Activated CD8-positive, alpha-beta T cell treated with anti-CD3 and anti-CD28 coated beads, Interleukin-2, amount 10 ng/mL, durations not matched to agents 7 days and 5 days (primary cell): Measurements from ENCODE around the gene RPLP2. TPM values are rescaled to one million over a fixed set of nuclear protein-coding genes. Genes with fewer than 3 reads are reported as not detected.

Source experiments
- ATAC-seq: fragments of 150-1000 bp; cut with Tn5 transposase; one replicate; pipeline ENCODE4 v1.10.0; 2021; ENCODE audit warnings: moderate library complexity
- CTCF ChIA-PET: fragments of 350-600 bp; sonication (Branson Sonifier 250); formaldehyde crosslinking; loops from one replicate; lab custom pipeline; 2021; ENCODE audit warnings: antibody characterized with exemption; lab: Charles Lee
- POLR2A ChIA-PET: fragments of 350-600 bp; sonication (Branson Sonifier 250); formaldehyde crosslinking; loops from one replicate; lab custom pipeline; 2021; ENCODE audit warnings: antibody characterized with exemption; lab: Charles Lee
- DNase-seq: peaks from one replicate; pipeline ENCODE4 v3.0.0-alpha.2; 2020
- H3K27ac Mint-ChIP-seq: one replicate; pipeline ENCODE4 v1.8.0; 2021; ENCODE audit warnings: mild to moderate bottlenecking, mixed read lengths
- H3K27me3 Mint-ChIP-seq: one replicate; pipeline ENCODE4 v1.8.0; 2021; ENCODE audit warnings: low read depth, mixed read lengths
- H3K36me3 Mint-ChIP-seq: one replicate; pipeline ENCODE4 v1.8.0; 2021; ENCODE audit warnings: low read depth, mixed read lengths
- H3K4me1 Mint-ChIP-seq: one replicate; pipeline ENCODE4 v1.8.0; 2021; ENCODE audit warnings: low read depth, mixed read lengths
- H3K4me3 Mint-ChIP-seq: one replicate; pipeline ENCODE4 v1.8.0; 2021; ENCODE audit warnings: mild to moderate bottlenecking, mixed read lengths
- H3K9me3 Mint-ChIP-seq: one replicate; pipeline ENCODE4 v1.8.0; 2022; ENCODE audit warnings: mixed read lengths; ENCODE audit not compliant: insufficient read depth
- total RNA-seq, 2 experiments: library from RNA; stranded (reverse); gene quantifications; one replicate each; pipeline ENCODE4 v1.2.3, GENCODE V29; 2021

The RPLP2 gene
- total RNA-seq, 2 experiments from 2014 or later: 2,268 to 2,338 TPM

GRCh38 chr11:788009-788640, 21.6 kb upstream of the RPLP2 start:
- ChIA-PET CTCF (no interaction called here), POLR2A (no interaction called here)
- Mint-ChIP-seq H3K4me1 (peaks cover 18% of the 10 kb centered on the region), H3K27ac (no peak overlapping the region), H3K9me3 (no peaks in the 10 kb centered on the region), H3K36me3 (peaks cover 13% of the 10 kb centered on the region), H3K4me3 (no peak overlapping the region), H3K27me3 (no peaks in the 10 kb centered on the region)
- no peak for ATAC-seq
- no peak for DNase-seq

GRCh38 chr11:788953-789940, 20.5 kb upstream of the RPLP2 start:
- H3K27me3 Mint-ChIP-seq: no peaks in the 10 kb centered on the region
- peak overlapping the region; percentile 38 for H3K4me3 Mint-ChIP-seq
- DNase-seq: no peak
- ATAC-seq: no peak
- POLR2A ChIA-PET: interaction anchor here (1.0 kb wide), 1 partner anchor 263 kb away, joined by 3 read pairs; no protein-coding TSS in a partner anchor
- H3K4me1 Mint-ChIP-seq: peaks cover 19% of the 10 kb centered on the region
- CTCF ChIA-PET: no interaction called here
- H3K9me3 Mint-ChIP-seq: no peaks in the 10 kb centered on the region
- H3K36me3 Mint-ChIP-seq: peaks cover 16% of the 10 kb centered on the region
- no peak overlapping the region for H3K27ac Mint-ChIP-seq

- CTCF ChIA-PET: no interaction called here
- ATAC-seq: peak; percentile 47
Measured at GRCh38 chr11:789943-790342, 19.8 kb upstream of the RPLP2 start, which contains the start of gene CEND1. TSS of gene CEND1 (minus strand) at chr11:790090. CDS start at chr11:788576, 1,514 bp downstream.

GRCh38 chr11:790721-791564, 18.8 kb upstream of the RPLP2 start:
- Mint-ChIP-seq H3K4me3 (no peak overlapping the region), H3K4me1 (peaks cover 23% of the 10 kb centered on the region), H3K9me3 (no peaks in the 10 kb centered on the region), H3K36me3 (peaks cover 16% of the 10 kb centered on the region), H3K27me3 (no peaks in the 10 kb centered on the region), H3K27ac (no peak overlapping the region)
- no peak for DNase-seq
- POLR2A ChIA-PET: interaction anchor here (1.2 kb wide), 1 partner anchor 13 kb away, joined by 3 read pairs; no protein-coding TSS in a partner anchor
- CTCF ChIA-PET: no interaction called here
- ATAC-seq: peak; percentile 21

More at GRCh38 chr11:789943-790342, 19.8 kb upstream of the RPLP2 start, which contains the start of gene CEND1:
- H3K27me3 Mint-ChIP-seq: no peaks in the 10 kb centered on the region
- POLR2A ChIA-PET: interaction anchor here (1.0 kb wide), 1 partner anchor 262 kb away, joined by 3 read pairs; no protein-coding TSS in a partner anchor
- no peak within 1 kb of the TSS for H3K27ac Mint-ChIP-seq
- peaks cover 23% of the 10 kb centered on the region for H3K4me1 Mint-ChIP-seq
- H3K4me3 Mint-ChIP-seq: peak within 1 kb of the TSS; percentile 38
- peak; percentile 54 for DNase-seq
- peaks cover 16% of the 10 kb centered on the region for H3K36me3 Mint-ChIP-seq
- no peaks in the 10 kb centered on the region for H3K9me3 Mint-ChIP-seq

GRCh38 chr11:791658-792534, 17.9 kb upstream of the RPLP2 start:
- Mint-ChIP-seq H3K4me1 (peaks cover 30% of the 10 kb centered on the region), H3K9me3 (no peaks in the 10 kb centered on the region), H3K4me3 (no peak overlapping the region), H3K27ac (no peak overlapping the region), H3K36me3 (peaks cover 18% of the 10 kb centered on the region), H3K27me3 (no peaks in the 10 kb centered on the region)
- no peak for ATAC-seq
- ChIA-PET POLR2A (interaction anchor here (1.2 kb wide), 1 partner anchor 12 kb away, joined by 3 read pairs; no protein-coding TSS in a partner anchor), CTCF (no interaction called here)
- no peak for DNase-seq

- DNase-seq (no peak), ATAC-seq (no peak)
- peaks cover 18% of the 10 kb centered on the region for H3K36me3 Mint-ChIP-seq
- H3K27ac Mint-ChIP-seq: no peak overlapping the region
- CTCF ChIA-PET: no interaction called here
- peaks cover 34% of the 10 kb centered on the region for H3K4me1 Mint-ChIP-seq
- no peaks in the 10 kb centered on the region for H3K27me3 Mint-ChIP-seq
- POLR2A ChIA-PET: no interaction called here
- no peak overlapping the region for H3K4me3 Mint-ChIP-seq
- H3K9me3 Mint-ChIP-seq: no peaks in the 10 kb centered on the region
Measured at GRCh38 chr11:792535-792821, 17.3 kb upstream of the RPLP2 start.

GRCh38 chr11:792873-793272, 16.9 kb upstream of the RPLP2 start:
- CTCF ChIA-PET: no interaction called here
- no peak overlapping the region for H3K4me3 Mint-ChIP-seq
- POLR2A ChIA-PET: no interaction called here
- no peaks in the 10 kb centered on the region for H3K27me3 Mint-ChIP-seq
- H3K27ac Mint-ChIP-seq: no peak overlapping the region
- DNase-seq: no peak
- peaks cover 18% of the 10 kb centered on the region for H3K36me3 Mint-ChIP-seq
- H3K9me3 Mint-ChIP-seq: no peaks in the 10 kb centered on the region
- no peak for ATAC-seq
- H3K4me1 Mint-ChIP-seq: peaks cover 33% of the 10 kb centered on the region

GRCh38 chr11:793556-793955, 16.2 kb upstream of the RPLP2 start:
- Mint-ChIP-seq H3K4me3 (peak overlapping the region; percentile 3), H3K27me3 (no peaks in the 10 kb centered on the region), H3K36me3 (peaks cover 18% of the 10 kb centered on the region), H3K4me1 (peaks cover 32% of the 10 kb centered on the region), H3K27ac (no peak overlapping the region), H3K9me3 (no peaks in the 10 kb centered on the region)
- ChIA-PET POLR2A (interaction anchor here (0.6 to 1.4 kb wide), 2 partner anchors 16 to 43 kb away, joined by 3 to 4 read pairs; partner anchors contain the start of gene RPLP2), CTCF (no interaction called here)
- DNase-seq (no peak), ATAC-seq (no peak)

- peaks cover 32% of the 10 kb centered on the region for H3K4me1 Mint-ChIP-seq
Measured at GRCh38 chr11:794013-794765, 15.6 kb upstream of the RPLP2 start.

More at GRCh38 chr11:794013-794765, 15.6 kb upstream of the RPLP2 start:
- ChIA-PET POLR2A (interaction anchor here (0.6 to 1.4 kb wide), 2 partner anchors 15 to 43 kb away, joined by 3 to 4 read pairs; partner anchors contain the start of gene RPLP2), CTCF (no interaction called here)
- H3K27me3 Mint-ChIP-seq: no peaks in the 10 kb centered on the region
- no peak for DNase-seq
- peak overlapping the region; percentile 58 for H3K4me3 Mint-ChIP-seq
- no peaks in the 10 kb centered on the region for H3K9me3 Mint-ChIP-seq
- H3K27ac Mint-ChIP-seq: no peak overlapping the region
- no peak for ATAC-seq
- peaks cover 18% of the 10 kb centered on the region for H3K36me3 Mint-ChIP-seq
